ENCODE results near the gene STAT4. TPM values are rescaled to one million over a fixed set of nuclear protein-coding genes. Genes with fewer than 3 reads are reported as not detected.
A peak's percentile ranks its signal among the peaks of the same experiment; 100 is the strongest.

The STAT4 gene
- total RNA-seq, 4 donors from 2014 or later: 0.34 to 2.7 (median 0.81) TPM; not detected in 1

DNA sequence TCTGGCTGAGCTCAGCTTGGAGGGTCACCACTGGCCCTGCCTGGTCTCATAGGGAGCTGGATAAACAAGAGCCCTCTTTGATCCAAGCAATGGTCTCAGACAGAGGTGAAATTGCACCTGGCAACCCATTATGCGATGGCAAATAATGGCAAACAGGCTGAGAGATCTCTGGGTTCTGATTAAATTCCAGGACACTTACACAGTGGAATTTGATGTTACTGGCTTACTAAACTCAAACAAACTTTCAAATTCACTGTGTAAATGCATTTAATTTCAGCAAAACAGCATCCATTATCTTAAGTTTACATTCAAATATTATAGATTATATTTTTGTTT, 19.5 kb upstream of the STAT4 start:
- TF ChIP-seq POLR2AphosphoS5 (IDR thresholded peaks at IDR 0.05): no peak
- TF ChIP-seq EP300 (IDR thresholded peaks at IDR 0.05): no peak
- TF ChIP-seq, protein P1, sequence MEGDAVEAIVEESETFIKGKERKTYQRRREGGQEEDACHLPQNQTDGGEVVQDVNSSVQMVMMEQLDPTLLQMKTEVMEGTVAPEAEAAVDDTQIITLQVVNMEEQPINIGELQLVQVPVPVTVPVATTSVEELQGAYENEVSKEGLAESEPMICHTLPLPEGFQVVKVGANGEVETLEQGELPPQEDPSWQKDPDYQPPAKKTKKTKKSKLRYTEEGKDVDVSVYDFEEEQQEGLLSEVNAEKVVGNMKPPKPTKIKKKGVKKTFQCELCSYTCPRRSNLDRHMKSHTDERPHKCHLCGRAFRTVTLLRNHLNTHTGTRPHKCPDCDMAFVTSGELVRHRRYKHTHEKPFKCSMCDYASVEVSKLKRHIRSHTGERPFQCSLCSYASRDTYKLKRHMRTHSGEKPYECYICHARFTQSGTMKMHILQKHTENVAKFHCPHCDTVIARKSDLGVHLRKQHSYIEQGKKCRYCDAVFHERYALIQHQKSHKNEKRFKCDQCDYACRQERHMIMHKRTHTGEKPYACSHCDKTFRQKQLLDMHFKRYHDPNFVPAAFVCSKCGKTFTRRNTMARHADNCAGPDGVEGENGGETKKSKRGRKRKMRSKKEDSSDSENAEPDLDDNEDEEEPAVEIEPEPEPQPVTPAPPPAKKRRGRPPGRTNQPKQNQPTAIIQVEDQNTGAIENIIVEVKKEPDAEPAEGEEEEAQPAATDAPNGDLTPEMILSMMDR (IDR thresholded peaks at IDR 0.05): no peak
- TF ChIP-seq POLR2A (IDR thresholded peaks at IDR 0.05): no peak
- 47% methylated on average over 1 of the region's 1 CpG for WGBS
- Histone ChIP-seq H3K36me3 (no peaks in the 10 kb centered on the region), H3K4me3 (no peak overlapping the region), H3K27me3 (no peaks in the 10 kb centered on the region), H3K4me1 (peaks cover 49% of the 10 kb centered on the region), H3K9me3 (no peaks in the 10 kb centered on the region), H3K27ac (no peak overlapping the region)
- no peak for DNase-seq (ENCODE audit: low spot score in 2 of 2)

DNA sequence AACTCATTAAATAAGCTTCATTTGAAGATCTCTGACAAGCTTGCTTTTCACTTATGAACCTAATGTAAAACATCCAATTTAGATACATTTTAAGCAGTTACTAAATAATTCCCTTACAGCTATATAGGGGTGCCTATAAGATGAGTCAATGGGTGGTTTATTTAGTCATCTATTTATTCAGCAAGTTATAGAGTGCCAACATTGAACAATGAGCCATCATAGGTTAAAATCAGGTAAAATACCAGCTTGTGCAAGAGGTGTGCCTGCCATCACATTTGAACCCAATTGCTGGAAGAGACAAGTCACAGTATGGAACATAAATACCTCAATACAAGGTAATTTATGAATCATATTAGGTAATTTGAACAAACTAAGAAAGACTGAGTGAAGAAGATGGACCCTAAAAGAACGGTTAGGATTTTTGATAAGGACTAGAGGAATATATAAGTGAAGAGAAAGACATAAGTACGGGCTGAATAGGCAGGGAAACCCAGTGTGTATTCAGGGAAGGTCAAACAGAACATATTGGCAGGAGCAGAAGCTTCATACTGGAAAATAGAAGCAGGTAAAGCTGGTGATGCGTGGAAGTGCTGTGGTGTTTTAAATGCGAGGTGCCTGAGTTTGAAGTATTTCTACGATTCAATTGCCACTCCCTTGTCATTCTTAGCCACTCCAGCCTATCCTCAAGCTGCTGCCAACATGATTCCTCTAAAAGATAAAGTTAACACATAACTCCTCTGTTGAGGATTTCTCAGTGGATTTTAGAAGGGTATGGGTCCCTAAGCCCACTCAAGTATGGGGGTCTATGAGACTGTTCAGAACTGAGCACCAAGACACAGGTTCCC, 18.9 kb upstream of the STAT4 start:
- no peak for DNase-seq (ENCODE audit: low spot score in 2 of 2)
- 65% methylated on average over 5 of the region's 5 CpGs for WGBS

GRCh38 chr2:191167766-191168165, 17.0 kb upstream of the STAT4 start:
- no peaks in the 10 kb centered on the region for H3K36me3 ChIP-seq
- peaks cover 44% of the 10 kb centered on the region for H3K4me1 ChIP-seq
- TF ChIP-seq POLR2AphosphoS5 (IDR thresholded peaks at IDR 0.05) (no peak), POLR2A (IDR thresholded peaks at IDR 0.05) (no peak), EP300 (IDR thresholded peaks at IDR 0.05) (no peak)
- TF ChIP-seq, protein P1 (IDR thresholded peaks at IDR 0.05): no peak
- no peak overlapping the region for H3K27ac ChIP-seq
- H3K9me3 ChIP-seq: no peaks in the 10 kb centered on the region
- no peaks in the 10 kb centered on the region for H3K27me3 ChIP-seq
- no peak for DNase-seq (ENCODE audit: low spot score in 2 of 2)
- 45% methylated on average over 2 of the region's 2 CpGs for WGBS
- H3K4me3 ChIP-seq: no peak overlapping the region

More for the DNA sequence above, 18.9 kb upstream of the STAT4 start:
- H3K9me3 ChIP-seq: no peaks in the 10 kb centered on the region
- no peaks in the 10 kb centered on the region for H3K36me3 ChIP-seq
- TF ChIP-seq POLR2A (IDR thresholded peaks at IDR 0.05) (no peak), EP300 (IDR thresholded peaks at IDR 0.05) (no peak), POLR2AphosphoS5 (IDR thresholded peaks at IDR 0.05) (no peak)
- TF ChIP-seq, protein P1 (IDR thresholded peaks at IDR 0.05): no peak
- peaks cover 50% of the 10 kb centered on the region for H3K4me1 ChIP-seq
- H3K27ac ChIP-seq: no peak overlapping the region
- no peaks in the 10 kb centered on the region for H3K27me3 ChIP-seq
- H3K4me3 ChIP-seq: no peak overlapping the region

- Histone ChIP-seq H3K36me3 (no peaks in the 10 kb centered on the region), H3K27ac (peak overlapping the region; percentile 20), H3K4me1 (peaks cover 37% of the 10 kb centered on the region), H3K4me3 (no peak overlapping the region), H3K9me3 (no peaks in the 10 kb centered on the region), H3K27me3 (no peaks in the 10 kb centered on the region)
- no peak for DNase-seq (ENCODE audit: low spot score in 2 of 2)
- no peak for TF ChIP-seq POLR2A (IDR thresholded peaks at IDR 0.05)
- no peak for TF ChIP-seq EP300 (IDR thresholded peaks at IDR 0.05)
- TF ChIP-seq POLR2AphosphoS5 (IDR thresholded peaks at IDR 0.05): no peak
- WGBS: 62% methylated on average over 4 of the region's 4 CpGs
These were observed 16.1 kb upstream of the STAT4 start for GRCh38 chr2:191166756-191167445.

DNA sequence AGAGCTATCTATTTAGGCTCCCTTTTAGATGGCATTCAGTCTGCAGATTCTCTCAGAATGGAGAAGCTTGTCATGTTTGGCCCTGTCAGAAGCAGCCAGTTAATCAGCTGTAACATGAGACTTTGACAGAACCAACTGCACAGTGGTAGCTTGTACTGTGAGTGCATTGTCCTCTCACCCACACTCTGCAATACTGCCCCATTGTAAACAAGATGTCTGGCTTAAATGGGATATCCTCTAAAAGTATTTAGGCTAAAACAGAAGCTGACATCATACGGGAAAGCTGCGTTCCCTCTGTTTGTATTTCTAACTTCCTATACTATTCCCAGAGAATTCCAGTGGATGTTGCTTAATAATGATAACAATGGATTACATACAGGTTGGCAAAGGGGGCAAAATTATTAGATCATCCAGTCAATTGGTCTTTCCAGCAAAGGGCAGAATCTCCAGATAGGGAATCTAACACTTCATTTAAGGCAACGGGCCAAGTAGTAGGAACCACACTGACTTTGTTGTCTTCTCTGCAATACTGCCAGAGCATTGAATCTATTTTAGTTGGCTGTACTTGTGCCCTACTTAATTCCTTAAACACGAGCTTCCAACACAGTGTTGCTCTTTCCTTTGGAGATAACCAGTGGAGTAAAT, 15.4 kb upstream of the STAT4 start:
- Histone ChIP-seq H3K27ac (peak overlapping the region; percentile 20), H3K36me3 (no peaks in the 10 kb centered on the region), H3K27me3 (no peaks in the 10 kb centered on the region), H3K4me3 (no peak overlapping the region), H3K9me3 (no peaks in the 10 kb centered on the region), H3K4me1 (peaks cover 30% of the 10 kb centered on the region)
- WGBS: 37% methylated on average over 4 of the region's 4 CpGs
- TF ChIP-seq, protein P1 (IDR thresholded peaks at IDR 0.05): no peak
- TF ChIP-seq EP300 (IDR thresholded peaks at IDR 0.05) (no peak), POLR2AphosphoS5 (IDR thresholded peaks at IDR 0.05) (no peak), POLR2A (IDR thresholded peaks at IDR 0.05) (no peak)
- DNase-seq (ENCODE audit: low spot score in 2 of 2): no peak
